Pancreas (tissue), 10 donors: Measurements from ENCODE around the gene ZSCAN2. TPM values are rescaled to one million over a fixed set of nuclear protein-coding genes. Genes with fewer than 3 reads are reported as not detected.
"Not testable (repeated sequence)": the region's sequence is repeated elsewhere in the genome, so short reads cannot be mapped to it uniquely, and the experiment has no call there.

Experiments
- ATAC-seq, 4 donors: fragments of 200-7000 bp; cut with Tn5 transposase; one replicate each; pipeline versions ENCODE4 v1.8.0 to v1.9.1; 2020; ENCODE audit warnings: mild to moderate bottlenecking in 4 of 4, moderate library complexity in 4 of 4
- DNase-seq, 6 donors: peaks; one replicate each; pipeline ENCODE4 v3.0.0-alpha.2; 2020
- FAIRE-seq: peaks from 2 replicates; lab custom pipeline; 2012; peaks lifted over from hg19 to GRCh38; lab: Jason Lieb, UNC
- H3K27ac ChIP-seq, 4 donors: fragments of 200-600 bp; sonication (generic); 1 replicate in 3 of 4; 2 replicates in 1 of 4; pipeline versions ENCODE4 v1.5.0 to v1.8.0; 2020
- H3K27me3 ChIP-seq, 4 donors: fragments of 200-600 bp; one replicate each; pipeline ENCODE4 v1.8.0; 2021
- H3K36me3 ChIP-seq, 3 donors: fragments of 200-600 bp; sonication (generic) in 1 of 3; one replicate each; pipeline versions ENCODE4 v1.5.0 to v1.8.0; 2020 to 2021
- H3K4me1 ChIP-seq, 3 donors: fragments of 200-600 bp; one replicate each; pipeline ENCODE4 v1.8.0; 2021
- H3K4me3 ChIP-seq, 4 donors: fragments of 200-600 bp; sonication (generic) in 2 of 4; one replicate each; pipeline versions ENCODE4 v1.5.0 to v1.8.0; 2020 to 2021
- H3K9me3 ChIP-seq, 4 donors: fragments of 200-600 bp; one replicate each; pipeline ENCODE4 v1.8.0; 2021
- WGBS, 2 donors: extraction: QIAGEN DNeasy Blood & Tissue Kit; methylation state at CpG; one replicate each; pipeline ENCODE4 v1.1.7; 2013; 5-methylcytosine and 5-hydroxymethylcytosine counted together
- intact Hi-C, 3 donors: fragments of 100-400 bp; cut with DNase I; formaldehyde crosslinking; loops; one replicate each; pipeline versions ENCODE4 v1.11.1 to v1.14.2; 2022
- polyA plus RNA-seq, 2 donors: library from polyadenylated mRNA; stranded (reverse); fragments of 200-250 nt; gene quantifications; one replicate each; pipeline ENCODE4 v1.2.3, GENCODE V29; 2013
- total RNA-seq, 6 donors: library from RNA; stranded (reverse); fragmentation: NEBNext Ultra II Directional in 4 of 6; extraction: Animal tissue kit (Norgen Biotek cat#: 25700) in 4 of 6; gene quantifications; one replicate each; pipeline versions ENCODE4 v1.2.1 to v1.2.4, GENCODE V29; 2021 to 2023
- TF ChIP-seq, protein P1 (sequence below), 4 donors: fragments of 200-600 bp; sonication (generic) in 3 of 4; IDR thresholded peaks; one replicate each; pipeline versions ENCODE4 v1.5.0 to v1.8.0; 2021; ENCODE audit warnings: antibody characterized with exemption in 4 of 4
- donor health status: healthy with polysubstance abuse.
- donor health status: DM: no; HTN: no; CAD: no; lungs with moderate emphysema.
- donor health status: DM: no; HTN: no; CAD: no.
- donor health status: control.
- donor health status: control.
- donor health status: Bipolar disorder and iron deficiency.
- donor health status: DM: yes; HTN: yes; CAD: no.
- donor health status: DM: no; HTN: no; CAD: no.
- donor health status: DM: no; HTN: no; CAD: no.
- donor health status: DM: yes; HTN: yes; CAD: no.

The ZSCAN2 gene
- total and polyA plus RNA-seq, 8 donors: 5.5 to 15.4 (median 11.9) TPM

DNA sequence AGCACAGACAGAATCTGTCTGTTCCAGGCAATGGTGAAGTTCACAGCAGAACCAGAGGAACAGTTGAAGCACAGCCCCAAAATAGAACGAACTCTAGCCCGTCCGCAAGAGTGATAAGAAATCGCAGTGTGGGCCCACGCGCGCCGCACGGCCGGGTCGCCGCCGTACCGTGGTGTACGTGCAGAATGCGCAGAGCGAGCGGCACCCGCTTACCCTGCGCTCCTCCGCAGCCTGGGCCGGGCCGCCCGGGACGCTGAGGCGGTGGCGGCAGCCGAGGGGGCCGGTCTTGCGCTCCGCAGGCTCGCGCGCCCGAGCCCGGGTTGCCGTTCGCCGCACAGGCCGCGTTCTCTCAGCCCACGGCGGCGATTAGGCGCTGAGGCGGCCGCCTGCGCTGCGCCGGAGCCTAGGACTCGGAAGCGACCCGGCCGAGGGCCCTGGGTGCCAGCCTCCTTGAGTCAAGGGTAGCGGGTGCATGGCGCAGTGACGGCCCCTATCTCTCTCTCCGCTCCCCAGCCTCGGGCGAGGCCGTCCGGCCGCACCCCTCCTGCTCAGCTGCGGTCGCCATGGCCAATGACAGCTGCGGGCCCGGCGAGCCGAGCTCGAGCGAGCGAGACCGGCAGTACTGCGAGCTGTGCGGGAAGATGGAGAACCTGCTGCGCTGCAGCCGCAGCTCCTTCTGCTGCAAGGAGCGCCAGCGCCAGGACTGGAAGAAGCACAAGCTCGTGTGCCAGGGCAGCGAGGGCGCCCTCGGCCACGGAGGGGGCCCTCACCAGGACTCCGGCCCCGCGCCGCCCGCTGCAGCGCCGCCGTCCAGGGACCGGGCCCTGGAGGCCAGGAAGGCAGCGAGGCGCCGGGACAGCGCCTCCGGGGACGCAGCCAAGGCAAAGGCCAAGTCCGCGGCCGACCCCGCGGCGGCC, 32.8 kb downstream of the ZSCAN2 start:
- H3K36me3 ChIP-seq: no peaks in the 10 kb centered on the region
- H3K9me3 ChIP-seq: no peaks in the 10 kb centered on the region
- H3K27me3 ChIP-seq: no peaks in the 10 kb centered on the region
- DNase-seq (peak; percentile 63 to 90 (median 74)), ATAC-seq (peak; percentile 62 to 75 (median 71)), FAIRE-seq (no peak)
- 0% methylated on average over 87 to 105 of the region's 105 CpGs for WGBS, 2 donors
- peaks cover 15 to 28% (median 18%) of the 10 kb centered on the region in 3 donors for H3K4me1 ChIP-seq
- TF ChIP-seq, protein P1, sequence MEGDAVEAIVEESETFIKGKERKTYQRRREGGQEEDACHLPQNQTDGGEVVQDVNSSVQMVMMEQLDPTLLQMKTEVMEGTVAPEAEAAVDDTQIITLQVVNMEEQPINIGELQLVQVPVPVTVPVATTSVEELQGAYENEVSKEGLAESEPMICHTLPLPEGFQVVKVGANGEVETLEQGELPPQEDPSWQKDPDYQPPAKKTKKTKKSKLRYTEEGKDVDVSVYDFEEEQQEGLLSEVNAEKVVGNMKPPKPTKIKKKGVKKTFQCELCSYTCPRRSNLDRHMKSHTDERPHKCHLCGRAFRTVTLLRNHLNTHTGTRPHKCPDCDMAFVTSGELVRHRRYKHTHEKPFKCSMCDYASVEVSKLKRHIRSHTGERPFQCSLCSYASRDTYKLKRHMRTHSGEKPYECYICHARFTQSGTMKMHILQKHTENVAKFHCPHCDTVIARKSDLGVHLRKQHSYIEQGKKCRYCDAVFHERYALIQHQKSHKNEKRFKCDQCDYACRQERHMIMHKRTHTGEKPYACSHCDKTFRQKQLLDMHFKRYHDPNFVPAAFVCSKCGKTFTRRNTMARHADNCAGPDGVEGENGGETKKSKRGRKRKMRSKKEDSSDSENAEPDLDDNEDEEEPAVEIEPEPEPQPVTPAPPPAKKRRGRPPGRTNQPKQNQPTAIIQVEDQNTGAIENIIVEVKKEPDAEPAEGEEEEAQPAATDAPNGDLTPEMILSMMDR (IDR thresholded peaks at IDR 0.05): no peak
- H3K27ac ChIP-seq: peak overlapping the region; percentile 81 to 97 (median 92)
- H3K4me3 ChIP-seq: peak overlapping the region; percentile 32 to 68 (median 60)
- intact Hi-C loops: no loop called here

DNA sequence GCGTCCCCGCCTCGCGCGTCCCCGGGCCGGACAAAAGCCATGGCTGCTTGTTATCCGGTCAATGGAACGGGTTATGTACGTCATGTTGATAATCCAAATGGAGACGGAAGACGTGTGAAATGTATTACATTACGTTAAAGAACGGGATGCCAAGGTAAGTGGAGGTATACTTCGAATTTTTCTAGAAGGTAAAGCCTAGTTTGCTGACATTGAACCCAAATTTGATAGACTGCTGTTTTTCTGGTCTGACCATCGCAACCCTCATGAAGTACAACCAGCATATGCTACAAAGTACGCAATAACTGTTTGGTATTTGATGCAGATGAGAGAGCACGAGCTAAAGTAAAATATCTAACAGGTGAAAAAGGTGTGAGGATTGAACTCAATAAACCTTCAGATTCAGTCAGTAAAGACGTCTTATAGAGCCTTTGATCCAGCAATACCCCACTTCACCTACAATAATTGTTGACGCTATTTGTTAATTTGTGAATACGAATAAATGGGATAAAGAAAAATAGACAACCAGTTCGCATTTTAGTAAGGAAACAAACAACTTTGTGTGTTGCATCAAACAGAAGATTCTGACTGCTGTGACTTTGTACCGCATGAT, 33.5 kb downstream of the ZSCAN2 start:
- H3K27ac ChIP-seq: peak overlapping the region; percentile 81 to 97 (median 92)
- FAIRE-seq: no peak
- TF ChIP-seq, protein P1 (IDR thresholded peaks at IDR 0.05): no peak
- 5 to 9% methylated on average over 23 of the region's 23 CpGs for WGBS, 2 donors
- peaks cover 15 to 28% (median 18%) of the 10 kb centered on the region in 3 donors for H3K4me1 ChIP-seq
- intact Hi-C loops: no loop called here
- no peak for DNase-seq
- H3K27me3 ChIP-seq: no peaks in the 10 kb centered on the region
- no peaks in the 10 kb centered on the region for H3K36me3 ChIP-seq
- H3K9me3 ChIP-seq: no peaks in the 10 kb centered on the region
- ATAC-seq: no peak
- peak overlapping the region; percentile 32 to 68 (median 60) for H3K4me3 ChIP-seq

DNA sequence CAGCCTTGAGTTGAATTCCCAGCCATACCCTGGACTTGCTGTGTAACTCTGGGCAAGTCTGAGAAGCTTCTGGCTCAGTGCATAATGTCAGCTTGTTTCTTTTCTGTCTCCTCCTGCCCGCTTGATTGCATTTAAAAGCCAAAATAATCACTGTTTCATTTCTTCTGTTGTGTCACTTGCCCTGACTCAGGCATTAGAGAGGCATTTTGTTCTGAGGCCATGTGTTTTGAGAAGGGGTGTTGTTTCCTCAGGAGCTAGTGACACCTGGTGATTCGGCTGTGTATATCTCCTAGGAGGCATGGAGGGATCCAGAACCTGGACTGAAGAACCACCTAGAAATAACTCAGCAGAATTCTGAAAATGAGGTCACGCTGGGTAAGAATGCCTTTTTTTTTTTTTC, 37.3 kb downstream of the ZSCAN2 start:
- Histone ChIP-seq H3K4me1 (peaks cover 5 to 11% (median 7%) of the 10 kb centered on the region in 3 donors), H3K4me3 (no peak overlapping the region), H3K27ac (no peak overlapping the region), H3K9me3 (no peaks in the 10 kb centered on the region), H3K27me3 (no peaks in the 10 kb centered on the region), H3K36me3 (peaks cover 0 to 21% (median 15%) of the 10 kb centered on the region in 3 donors)
- DNase-seq: no peak
- no peak for FAIRE-seq
- WGBS, 2 donors: 57 to 58% methylated on average over 3 of the region's 3 CpGs
- intact Hi-C loops: no loop called here
- ATAC-seq: peak in 2 of 4 donors; percentile 24 to 25
- TF ChIP-seq, protein P1 (IDR thresholded peaks at IDR 0.05): no peak

DNA sequence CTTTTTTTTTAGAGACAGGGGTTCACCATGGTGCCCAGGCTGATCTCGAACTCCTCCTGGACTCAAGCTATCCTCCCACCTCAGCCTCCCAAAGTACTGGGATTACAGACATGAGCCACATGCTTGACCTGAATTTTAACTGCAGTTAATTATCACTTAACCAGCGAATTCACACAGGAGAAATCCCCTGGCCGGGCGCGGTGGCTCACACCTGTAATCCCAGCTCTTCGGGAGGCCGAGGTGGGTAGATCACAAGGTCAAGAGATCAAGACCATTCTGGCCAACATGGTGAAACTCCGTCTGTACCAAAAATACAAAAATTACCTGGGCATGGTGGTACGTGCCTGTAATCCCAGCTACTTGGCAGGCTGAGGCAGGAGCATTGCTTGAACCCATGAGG, 41.1 kb downstream of the ZSCAN2 start:
- DNase-seq, FAIRE-seq, H3K9me3 ChIP-seq, H3K4me1 ChIP-seq, H3K4me3 ChIP-seq, H3K27ac ChIP-seq, intact Hi-C loops, ATAC-seq, H3K27me3 ChIP-seq: not testable (repeated sequence)
- peaks cover 5 to 40% (median 20%) of the 10 kb centered on the region in 3 donors for H3K36me3 ChIP-seq
- 92 to 95% methylated on average over 9 of the region's 9 CpGs for WGBS, 2 donors

DNA sequence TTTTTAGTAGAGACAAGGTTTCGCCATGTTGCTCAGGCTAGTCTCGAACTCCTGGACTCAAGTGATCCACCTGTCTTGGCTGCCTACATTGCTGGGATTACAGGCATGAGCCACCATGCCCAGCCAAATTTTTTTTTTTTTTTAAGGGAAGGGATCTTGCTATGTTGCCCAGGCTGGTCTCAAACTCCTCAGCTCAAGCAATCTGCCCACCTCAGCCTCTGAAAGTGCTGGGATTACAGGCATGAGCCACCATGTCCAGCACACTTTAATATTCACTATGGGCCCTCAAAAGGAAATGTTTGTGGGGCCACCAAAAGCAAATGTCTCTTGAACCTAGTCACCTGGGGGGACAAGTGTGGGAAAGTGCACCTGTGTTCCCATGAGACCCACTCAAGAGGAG, 41.8 kb downstream of the ZSCAN2 start:
- H3K36me3 ChIP-seq: peaks cover 5 to 47% (median 26%) of the 10 kb centered on the region in 3 donors
- ATAC-seq, H3K4me3 ChIP-seq, FAIRE-seq, H3K4me1 ChIP-seq, DNase-seq, intact Hi-C loops, H3K27me3 ChIP-seq, H3K9me3 ChIP-seq, H3K27ac ChIP-seq: not testable (repeated sequence)
- 51 to 99% methylated on average over 2 of the region's 2 CpGs for WGBS, 2 donors
